ELR (cell line): ENCODE results near the gene DGKG.

Source experiments
- DNase-seq: peaks from one replicate; pipeline ENCODE4 v3.0.0-alpha.2; 2015; ENCODE audit warnings: low read depth

The DGKG gene

GRCh38 chr3:186318135-186318534, 43.9 kb downstream of the DGKG start:
- peak; percentile 19 for DNase-seq

GRCh38 chr3:186317478-186317877, 44.6 kb downstream of the DGKG start:
- DNase-seq: no peak

DNA sequence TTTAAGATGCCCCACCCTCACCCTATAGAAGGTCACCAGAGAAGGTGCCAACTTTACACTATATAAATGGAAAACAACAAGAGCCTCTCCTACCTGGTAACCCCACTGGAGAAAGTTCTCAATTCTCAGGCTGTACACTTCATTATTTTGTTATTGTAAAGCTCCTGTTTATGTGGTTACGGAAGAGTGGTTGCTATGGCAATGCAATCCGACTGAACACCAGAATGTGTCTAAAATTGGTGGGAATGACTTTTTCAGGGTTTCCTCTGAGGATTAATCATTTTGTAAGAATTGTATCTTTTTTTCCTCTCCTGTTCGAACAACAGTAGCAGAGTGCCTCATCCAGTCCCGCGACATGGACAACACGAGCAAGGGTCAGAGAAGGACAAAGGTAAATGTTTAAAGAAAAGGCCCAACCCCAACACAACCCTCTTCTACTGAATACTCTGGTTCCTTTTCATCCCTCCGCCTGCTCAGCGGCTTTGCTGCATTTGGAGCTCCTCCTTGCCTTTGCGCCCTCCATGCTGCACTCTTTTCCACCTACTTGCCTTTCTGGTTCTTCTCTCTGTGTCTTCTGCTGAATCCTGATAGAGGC, 45.3 kb downstream of the DGKG start:
- no peak for DNase-seq

GRCh38 chr3:186315581-186316354, 46.3 kb downstream of the DGKG start:
- peak; percentile 78 for DNase-seq

GRCh38 chr3:186314896-186315295, 47.1 kb downstream of the DGKG start:
- DNase-seq: no peak

DNA sequence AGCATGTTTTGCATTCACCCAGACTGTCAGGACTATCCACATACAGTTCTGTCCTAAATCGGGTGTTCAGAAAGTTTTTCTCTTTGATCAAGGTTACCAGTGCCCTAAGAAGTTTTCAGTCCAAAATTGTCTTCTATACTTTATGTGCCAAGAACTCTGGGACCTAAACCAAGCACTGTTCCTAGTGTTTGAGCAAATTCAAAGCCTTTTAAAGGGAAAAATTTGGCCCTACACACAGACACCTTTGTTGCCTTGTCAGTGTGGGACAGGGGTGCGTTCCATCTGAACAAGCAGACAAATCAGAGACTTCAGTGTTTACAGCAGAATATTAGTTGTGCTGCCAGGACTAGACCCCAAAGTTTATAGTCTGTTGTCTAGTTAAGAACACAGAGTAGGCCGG, 50.6 kb downstream of the DGKG start:
- DNase-seq: no peak

DNA sequence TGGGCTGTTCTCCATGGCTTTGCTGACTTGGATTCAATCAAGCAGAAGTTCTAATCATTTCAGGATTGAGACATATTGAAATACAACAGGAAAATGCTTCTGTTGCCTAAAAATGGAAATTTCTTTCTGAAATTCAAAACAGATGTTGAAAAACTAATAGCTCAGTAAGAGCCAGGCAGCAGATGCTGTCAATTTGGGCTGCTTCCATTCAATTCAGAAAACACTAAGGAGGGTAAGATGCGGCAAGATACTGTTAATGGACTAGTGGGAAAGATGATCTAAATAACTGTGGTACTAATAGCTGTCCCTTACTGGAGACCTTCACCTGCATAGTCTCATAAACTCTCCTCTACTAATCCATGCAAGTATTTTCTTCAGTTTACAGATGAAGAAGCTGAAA, 53.5 kb downstream of the DGKG start:
- no peak for DNase-seq

DNA sequence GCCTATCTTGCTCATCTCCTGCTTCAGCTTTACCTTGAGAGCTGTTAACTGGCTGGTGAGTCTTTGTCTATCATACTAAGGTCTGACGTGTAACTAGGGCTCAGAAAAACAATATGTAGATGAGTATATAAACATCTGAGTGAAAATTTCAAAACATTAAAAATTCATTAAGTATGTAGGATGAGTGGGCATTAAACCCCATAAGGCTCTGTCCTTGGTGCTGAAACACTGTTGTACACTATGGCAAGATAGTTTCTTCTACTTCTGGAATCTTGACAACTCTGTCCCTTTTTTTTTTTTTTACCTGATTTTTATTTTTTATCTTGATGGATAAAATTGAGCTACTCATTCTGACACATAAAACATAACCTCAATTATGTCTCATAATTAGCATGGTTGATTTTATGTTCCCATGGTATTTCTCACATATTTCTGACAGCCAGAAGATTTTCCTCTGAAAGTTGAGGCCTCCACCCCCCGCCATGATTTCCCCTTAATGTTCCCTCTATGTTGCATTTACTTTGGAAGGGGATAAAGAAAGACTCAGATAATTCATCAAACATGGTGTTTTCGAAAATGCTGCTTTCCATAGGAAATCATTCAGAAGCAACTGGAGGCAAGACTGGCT, 54.3 kb downstream of the DGKG start:
- peak; percentile 62 for DNase-seq

GRCh38 chr3:186305286-186305685, 56.7 kb downstream of the DGKG start:
- no peak for DNase-seq

- DNase-seq: no peak
Observed at GRCh38 chr3:186303965-186304364, 58.1 kb downstream of the DGKG start.

DNA sequence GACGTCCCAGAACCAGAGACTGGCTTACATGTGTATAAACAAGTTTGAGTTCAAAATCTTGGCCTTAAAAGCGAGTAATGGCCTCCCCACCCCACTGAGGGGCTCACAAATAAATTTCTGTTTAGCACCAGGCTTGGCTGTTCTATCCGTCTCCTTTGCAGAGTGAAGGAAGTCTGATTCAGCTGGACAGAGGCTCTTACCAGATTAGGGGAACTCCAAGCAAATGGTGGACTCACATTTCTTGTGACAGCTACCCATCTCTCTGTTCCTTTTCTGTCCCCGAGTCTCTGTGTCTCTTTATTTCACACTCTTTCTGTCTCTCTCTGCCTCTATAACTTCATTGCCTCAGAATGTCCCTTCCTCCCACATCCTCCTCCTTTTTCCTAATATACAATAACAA, 62.7 kb downstream of the DGKG start:
- no peak for DNase-seq

DNA sequence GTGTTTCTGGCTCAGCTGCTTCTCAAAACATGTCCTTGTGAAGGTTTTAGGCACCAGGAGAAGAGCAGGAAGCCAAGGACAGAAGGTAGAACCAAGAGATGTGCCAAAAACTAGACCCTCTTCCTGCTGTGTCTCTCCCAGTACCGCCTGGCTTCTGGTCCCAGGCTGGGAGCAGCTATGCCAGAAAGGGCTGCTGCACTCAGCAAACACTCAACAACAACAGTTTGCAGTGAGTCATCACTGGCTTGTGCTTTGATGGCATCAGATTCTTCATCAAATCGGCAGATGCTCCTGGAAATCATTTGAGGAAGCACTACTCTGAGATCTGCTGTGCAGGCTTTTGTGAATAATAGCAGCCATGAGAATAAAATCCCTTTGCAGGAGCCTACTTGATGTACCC, 63.2 kb downstream of the DGKG start:
- DNase-seq: peak; percentile 42

GRCh38 chr3:186290796-186291195, 71.2 kb downstream of the DGKG start:
- DNase-seq: no peak

- DNase-seq: peak; percentile 65
Observed at GRCh38 chr3:186287711-186288110, 74.3 kb downstream of the DGKG start.

- DNase-seq: peak; percentile 57
Observed at GRCh38 chr3:186286114-186286513, 75.9 kb downstream of the DGKG start.

GRCh38 chr3:186284661-186285060, 77.4 kb downstream of the DGKG start:
- no peak for DNase-seq

DNA sequence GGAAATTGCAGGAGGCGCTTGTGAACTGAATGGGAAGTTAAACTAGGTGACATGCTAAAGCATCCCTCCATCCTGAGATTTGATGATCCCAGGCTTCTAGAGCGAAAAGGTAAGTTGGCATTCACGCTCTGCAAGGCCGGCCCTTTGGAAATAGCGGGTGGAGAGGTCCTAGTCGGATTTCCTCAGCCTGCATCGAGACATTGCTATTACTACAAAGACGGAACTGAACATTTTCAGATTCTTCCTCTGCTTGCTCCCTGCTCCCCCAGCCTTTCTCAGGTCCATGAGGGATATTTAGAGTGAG, 77.7 kb downstream of the DGKG start:
- no peak for DNase-seq

GRCh38 chr3:186283651-186284348, 78.2 kb downstream of the DGKG start:
- peak; percentile 94 for DNase-seq

DNA sequence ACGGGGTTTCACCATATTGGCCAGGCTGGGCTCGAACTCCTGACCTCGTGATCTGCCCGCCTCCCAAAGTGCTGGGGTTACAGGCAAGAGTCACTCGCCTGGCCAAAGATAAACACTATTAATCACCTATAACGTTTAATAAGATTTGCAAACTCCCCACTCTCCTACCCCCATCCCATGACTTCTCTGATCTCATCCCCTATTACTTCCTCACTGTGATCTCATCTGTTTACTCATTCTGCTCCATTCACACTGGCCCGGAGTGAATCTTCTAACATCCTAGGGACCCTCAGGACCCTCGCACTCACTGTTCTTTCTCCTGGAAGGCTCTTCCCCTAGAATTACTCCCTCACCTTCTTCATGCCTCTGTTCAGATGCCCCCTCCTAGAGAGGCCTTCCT, 78.9 kb downstream of the DGKG start:
- peak; percentile 81 for DNase-seq

DNA sequence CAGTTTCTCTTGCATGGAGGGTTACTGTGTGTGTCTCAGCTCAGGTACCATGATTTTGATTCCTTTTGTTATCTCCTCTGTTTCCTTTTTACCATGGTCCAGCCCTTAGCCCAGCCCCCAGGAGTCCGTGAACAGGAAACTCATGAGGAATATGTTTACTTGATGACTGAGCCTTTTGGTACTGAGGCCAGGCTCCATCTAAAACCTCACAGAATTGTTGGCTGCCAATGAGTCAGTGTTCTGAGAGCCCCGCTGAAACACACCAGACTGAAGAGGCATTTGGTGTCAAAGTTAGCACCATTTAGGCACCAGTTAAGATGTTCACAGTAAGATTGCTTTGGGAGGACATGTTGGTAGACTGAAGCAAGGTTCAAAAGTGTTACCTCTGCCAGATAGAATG, 80.9 kb downstream of the DGKG start:
- peak; percentile 91 for DNase-seq

GRCh38 chr3:186280737-186281136, 81.3 kb downstream of the DGKG start:
- no peak for DNase-seq

- DNase-seq: peak; percentile 70
Observed at GRCh38 chr3:186277268-186277909, 84.6 kb downstream of the DGKG start.

DNA sequence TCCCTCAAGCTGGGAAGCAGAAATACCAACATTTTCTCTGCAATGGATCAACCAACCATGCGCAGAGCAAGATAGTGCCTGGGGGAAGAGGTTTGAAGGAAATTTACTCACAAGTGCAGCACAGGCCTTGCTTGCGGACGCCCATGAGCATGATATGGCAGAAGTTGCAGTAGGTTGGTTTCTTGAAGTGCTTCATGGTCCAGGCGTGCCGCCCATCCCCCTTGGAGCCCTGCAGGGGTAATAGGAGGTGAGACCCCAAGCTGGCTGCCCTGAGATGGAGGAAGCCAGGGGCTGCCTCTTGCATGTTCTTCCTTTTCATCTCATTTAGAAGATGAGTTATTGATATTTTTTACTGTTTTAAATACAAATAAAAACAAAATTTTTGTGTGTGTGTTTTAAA, 86.6 kb downstream of the DGKG start:
- DNase-seq: no peak
